ENCODE measurements around the gene LRRC75A. TPM values are rescaled to one million over a fixed set of nuclear protein-coding genes. Genes with fewer than 3 reads are reported as not detected.

LRRC75A gene, protein sequence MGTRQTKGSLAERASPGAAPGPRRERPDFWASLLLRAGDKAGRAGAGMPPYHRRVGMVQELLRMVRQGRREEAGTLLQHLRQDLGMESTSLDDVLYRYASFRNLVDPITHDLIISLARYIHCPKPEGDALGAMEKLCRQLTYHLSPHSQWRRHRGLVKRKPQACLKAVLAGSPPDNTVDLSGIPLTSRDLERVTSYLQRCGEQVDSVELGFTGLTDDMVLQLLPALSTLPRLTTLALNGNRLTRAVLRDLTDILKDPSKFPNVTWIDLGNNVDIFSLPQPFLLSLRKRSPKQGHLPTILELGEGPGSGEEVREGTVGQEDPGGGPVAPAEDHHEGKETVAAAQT
- total RNA-seq (2014; rRNA removed; shearing (Covaris generic)) (22.3 and 26.2 TPM in 2 replicates), polyA plus RNA-seq (2016; fragmentation: Nextera tagmentation; extraction: Ambion mirVana) (5.2 and 5.3 TPM in 2 replicates)
- long read RNA-seq, partial matches to known transcripts, result 0 of 65 reads
- long read RNA-seq, other reads (novel, unspliced or antisense), result 64 of 65 reads

DNA sequence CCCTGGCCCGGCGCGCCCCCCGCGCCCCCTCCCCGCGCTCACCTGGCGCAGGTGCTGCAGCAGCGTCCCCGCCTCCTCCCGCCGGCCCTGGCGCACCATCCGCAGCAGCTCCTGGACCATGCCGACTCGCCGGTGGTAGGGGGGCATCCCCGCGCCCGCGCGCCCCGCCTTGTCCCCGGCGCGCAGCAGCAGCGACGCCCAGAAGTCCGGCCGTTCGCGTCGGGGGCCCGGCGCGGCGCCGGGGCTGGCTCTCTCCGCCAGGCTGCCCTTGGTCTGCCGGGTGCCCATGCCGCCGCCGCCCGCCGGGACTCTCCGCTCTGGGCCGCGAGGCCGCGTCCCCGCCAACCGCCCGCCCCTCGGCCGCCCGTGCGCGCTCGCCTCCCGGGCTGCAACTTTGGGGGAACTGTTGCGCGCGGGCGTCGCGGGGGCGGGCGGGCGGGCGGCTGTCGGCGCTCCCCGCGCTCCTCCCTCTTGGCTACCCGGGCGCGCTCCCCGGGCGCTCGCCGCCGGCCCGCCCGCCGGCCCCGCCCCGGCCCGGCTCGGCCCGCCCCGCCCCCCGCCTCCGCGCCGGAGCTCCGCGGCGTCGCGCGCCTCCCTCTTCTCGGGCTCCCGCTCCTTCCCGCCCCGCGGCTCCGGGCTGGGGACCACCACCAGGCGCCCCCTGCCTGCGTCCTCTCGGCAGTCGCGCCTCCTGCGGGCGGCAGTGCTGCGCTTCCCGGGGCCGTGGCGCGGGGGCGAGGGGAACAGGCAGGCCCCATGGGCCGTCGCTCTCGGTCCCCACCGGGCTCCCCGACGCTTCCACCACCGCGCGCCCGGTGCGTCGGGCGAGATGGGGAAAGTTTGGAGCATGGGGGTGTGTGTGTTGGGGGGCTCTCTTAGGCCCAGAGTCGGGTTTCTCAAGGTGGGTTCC is at the start of gene LRRC75A:
Gene LRRC75A, minus strand, starts transcription at position 491 of the 910 bp plus-strand sequence. Its CDS starts 203 bp downstream, at position 288.
- DNase-seq (ENCODE audit: low spot score), result peak; percentile 86
- peak within 1 kb of the TSS; percentile 68 for H3K4me3 ChIP-seq
- H3K27me3 Mint-ChIP-seq (ENCODE audit: insufficient read depth, low read depth, poor library complexity), result peaks cover 34% of the 10 kb centered on the region

More for the DNA sequence above, at the start of gene LRRC75A:
- TF ChIP-seq EZH2 (IDR thresholded peaks at IDR 0.05; ENCODE audit: low read depth, unreplicated experiment), result no peak
- no peak for TF ChIP-seq REST (IDR thresholded peaks at IDR 0.05; ENCODE audit: unreplicated experiment)
- TF ChIP-seq STAT1 (IDR thresholded peaks at IDR 0.05; ENCODE audit: unreplicated experiment), result no peak
- peak; percentile 51 for TF ChIP-seq POLR2AphosphoS5 (IDR thresholded peaks at IDR 0.05; ENCODE audit: low read depth)
- TF ChIP-seq ZNF331 (CRISPR knock-in tag; IDR thresholded peaks at IDR 0.05; ENCODE audit: low read depth), result no peak
- TF ChIP-seq, protein P1, sequence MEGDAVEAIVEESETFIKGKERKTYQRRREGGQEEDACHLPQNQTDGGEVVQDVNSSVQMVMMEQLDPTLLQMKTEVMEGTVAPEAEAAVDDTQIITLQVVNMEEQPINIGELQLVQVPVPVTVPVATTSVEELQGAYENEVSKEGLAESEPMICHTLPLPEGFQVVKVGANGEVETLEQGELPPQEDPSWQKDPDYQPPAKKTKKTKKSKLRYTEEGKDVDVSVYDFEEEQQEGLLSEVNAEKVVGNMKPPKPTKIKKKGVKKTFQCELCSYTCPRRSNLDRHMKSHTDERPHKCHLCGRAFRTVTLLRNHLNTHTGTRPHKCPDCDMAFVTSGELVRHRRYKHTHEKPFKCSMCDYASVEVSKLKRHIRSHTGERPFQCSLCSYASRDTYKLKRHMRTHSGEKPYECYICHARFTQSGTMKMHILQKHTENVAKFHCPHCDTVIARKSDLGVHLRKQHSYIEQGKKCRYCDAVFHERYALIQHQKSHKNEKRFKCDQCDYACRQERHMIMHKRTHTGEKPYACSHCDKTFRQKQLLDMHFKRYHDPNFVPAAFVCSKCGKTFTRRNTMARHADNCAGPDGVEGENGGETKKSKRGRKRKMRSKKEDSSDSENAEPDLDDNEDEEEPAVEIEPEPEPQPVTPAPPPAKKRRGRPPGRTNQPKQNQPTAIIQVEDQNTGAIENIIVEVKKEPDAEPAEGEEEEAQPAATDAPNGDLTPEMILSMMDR (conservative IDR thresholded peaks at IDR 0.05; ENCODE audit: low read depth in 2 of 2), result peak; percentile 40 to 56
- TF ChIP-seq, protein P2, sequence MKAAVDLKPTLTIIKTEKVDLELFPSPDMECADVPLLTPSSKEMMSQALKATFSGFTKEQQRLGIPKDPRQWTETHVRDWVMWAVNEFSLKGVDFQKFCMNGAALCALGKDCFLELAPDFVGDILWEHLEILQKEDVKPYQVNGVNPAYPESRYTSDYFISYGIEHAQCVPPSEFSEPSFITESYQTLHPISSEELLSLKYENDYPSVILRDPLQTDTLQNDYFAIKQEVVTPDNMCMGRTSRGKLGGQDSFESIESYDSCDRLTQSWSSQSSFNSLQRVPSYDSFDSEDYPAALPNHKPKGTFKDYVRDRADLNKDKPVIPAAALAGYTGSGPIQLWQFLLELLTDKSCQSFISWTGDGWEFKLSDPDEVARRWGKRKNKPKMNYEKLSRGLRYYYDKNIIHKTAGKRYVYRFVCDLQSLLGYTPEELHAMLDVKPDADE (IDR thresholded peaks at IDR 0.05), result no peak
- H4K20me1 ChIP-seq (replicated peaks; ENCODE audit: insufficient read depth), result 0 out of 2 replicates have a peak, but pooled peaks cover 3% of the 10 kb centered on the region
- H3K27me3 ChIP-seq (ENCODE audit: insufficient read depth), result no peaks in the 10 kb centered on the region
- Mint-ChIP-seq H3K9me3 (no peaks in the 10 kb centered on the region), H3K4me1 (peaks cover 61% of the 10 kb centered on the region), H3K4me3 (peak within 1 kb of the TSS; percentile 78), H3K36me3 (ENCODE audit: low read depth) (peaks cover 8% of the 10 kb centered on the region; the same call in 2 of the 3 replicates), H3K27ac (no peak within 1 kb of the TSS)
- no peaks in the 10 kb centered on the region; the same call in 1 of the 2 replicates for H3K36me3 ChIP-seq (ENCODE audit: insufficient read depth)
- H3K4me2 ChIP-seq, result peak within 1 kb of the TSS; percentile 84
- peaks cover 30% of the 10 kb centered on the region for H3F3A ChIP-seq (replicated peaks; ENCODE audit: low read depth)
- H3K79me2 ChIP-seq (replicated peaks; ENCODE audit: insufficient read depth), result peaks cover 33% of the 10 kb centered on the region
- peaks cover 43% of the 10 kb centered on the region for H3K4me1 ChIP-seq (ENCODE audit: insufficient read depth)
- ATAC-seq, result peak; percentile 54
- H2AFZ ChIP-seq, result peak within 1 kb of the TSS; percentile 91
- no peaks in the 10 kb centered on the region for H3K9me2 ChIP-seq (ENCODE audit: insufficient read depth)
- H3K27ac ChIP-seq (ENCODE audit: low read depth), result peak within 1 kb of the TSS; percentile 50; the same call in 1 of the 2 replicates
